ENCODE measurements around the gene OR5K4. TPM values are rescaled to one million over a fixed set of nuclear protein-coding genes. Genes with fewer than 3 reads are reported as not detected.

Gene OR5K4, protein sequence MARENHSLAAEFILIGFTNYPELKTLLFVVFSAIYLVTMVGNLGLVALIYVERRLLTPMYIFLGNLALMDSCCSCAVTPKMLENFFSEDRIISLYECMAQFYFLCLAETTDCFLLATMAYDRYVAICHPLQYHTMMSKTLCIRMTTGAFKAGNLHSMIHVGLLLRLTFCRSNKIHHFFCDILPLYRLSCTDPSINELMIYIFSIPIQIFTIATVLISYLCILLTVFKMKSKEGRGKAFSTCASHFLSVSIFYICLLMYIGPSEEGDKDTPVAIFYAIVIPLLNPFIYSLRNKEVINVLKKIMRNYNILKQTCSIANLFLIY
- polyA plus RNA-seq (2013, experiment 1 of 2), result not detected
- polyA plus RNA-seq (2013, experiment 2 of 2), result not detected

DNA sequence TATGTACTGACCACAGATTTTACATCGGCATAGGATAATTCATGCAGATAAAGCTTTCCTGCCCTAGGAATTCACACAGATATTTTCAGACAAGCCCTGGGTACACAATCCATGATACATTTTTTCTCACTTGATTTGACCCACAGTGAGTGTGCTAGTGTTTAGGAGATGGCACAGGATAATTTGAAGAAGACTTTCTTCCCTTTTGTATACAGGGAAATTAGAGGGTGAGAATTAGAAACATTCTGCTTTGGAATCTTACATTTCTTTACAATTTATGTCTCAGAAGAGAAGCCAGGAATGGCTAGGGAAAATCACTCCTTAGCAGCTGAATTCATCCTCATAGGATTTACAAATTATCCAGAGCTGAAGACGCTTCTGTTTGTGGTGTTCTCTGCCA is at the start of gene OR5K4:
OR5K4 (plus strand) TSS at position 301 of the 400 bp plus-strand sequence; CDS start at position 301, 0 bp downstream.
- H3K27ac ChIP-seq (replicated peaks; ENCODE audit: low read length), result no peak within 1 kb of the TSS
- no peak within 1 kb of the TSS for H3K23ac ChIP-seq (ENCODE audit: low read depth, low read length, poor library complexity)
- H2AFZ ChIP-seq (ENCODE audit: low read length), result no peak within 1 kb of the TSS
- whole genome bisulfite sequencing, 2 donors (ENCODE audit: extremely low coverage in 2 of 2, insufficient read length in 2 of 2, insufficient replicate concordance in 1 of 2), result no CpG with 5 or more reads among the region's 2 CpGs
- no peak within 1 kb of the TSS for H3K4me3 ChIP-seq (ENCODE audit: low read length in 2 of 2)
- no peak within 1 kb of the TSS for H3K4me2 ChIP-seq (ENCODE audit: insufficient read depth, low read length, poor library complexity, severe bottlenecking)
- H2BK5ac ChIP-seq (ENCODE audit: low read length), result no peak within 1 kb of the TSS
- no peak within 1 kb of the TSS for H2BK120ac ChIP-seq (ENCODE audit: low read depth, low read length)
- DNase-seq (ENCODE audit: low spot score), result no peak
- no peaks in the 10 kb centered on the region for H3K79me1 ChIP-seq (ENCODE audit: low read depth, low read length)
- H3K4me1 ChIP-seq (ENCODE audit: control insufficient read depth in 2 of 2, insufficient read depth in 1 of 2, low read depth in 1 of 2, low read length in 2 of 2), result no peaks in the 10 kb centered on the region
- H3K9ac ChIP-seq (ENCODE audit: low read depth, low read length, poor library complexity), result no peak within 1 kb of the TSS
- no peaks in the 10 kb centered on the region for H3K9me3 ChIP-seq (replicated peaks in 1 of 2; ENCODE audit: control insufficient read depth in 2 of 2, insufficient read depth in 1 of 2, low read depth in 1 of 2, low read length in 2 of 2)
- H3K14ac ChIP-seq (ENCODE audit: low read length), result no peak within 1 kb of the TSS
- no peak within 1 kb of the TSS for H3K4ac ChIP-seq (ENCODE audit: low read length)
- H4K8ac ChIP-seq (ENCODE audit: low read depth, low read length), result no peak within 1 kb of the TSS
- H2BK15ac ChIP-seq (ENCODE audit: low read length), result no peak within 1 kb of the TSS
- H3K18ac ChIP-seq (ENCODE audit: low read length), result no peak within 1 kb of the TSS
- H3K27me3 ChIP-seq (ENCODE audit: control insufficient read depth in 3 of 3, insufficient read depth in 3 of 3, low read depth in 1 of 3, low read length in 3 of 3), result no peaks in the 10 kb centered on the region
- no peak within 1 kb of the TSS for H4K91ac ChIP-seq (ENCODE audit: low read depth, low read length, poor library complexity)
- H2BK12ac ChIP-seq (ENCODE audit: low read length), result no peak within 1 kb of the TSS
- H3K36me3 ChIP-seq (replicated peaks in 1 of 2; ENCODE audit: control insufficient read depth in 2 of 2, insufficient read depth in 2 of 2, low read length in 2 of 2), result no peaks in the 10 kb centered on the region
- no peak within 1 kb of the TSS for H2AK5ac ChIP-seq (ENCODE audit: low read depth, low read length)

DNA sequence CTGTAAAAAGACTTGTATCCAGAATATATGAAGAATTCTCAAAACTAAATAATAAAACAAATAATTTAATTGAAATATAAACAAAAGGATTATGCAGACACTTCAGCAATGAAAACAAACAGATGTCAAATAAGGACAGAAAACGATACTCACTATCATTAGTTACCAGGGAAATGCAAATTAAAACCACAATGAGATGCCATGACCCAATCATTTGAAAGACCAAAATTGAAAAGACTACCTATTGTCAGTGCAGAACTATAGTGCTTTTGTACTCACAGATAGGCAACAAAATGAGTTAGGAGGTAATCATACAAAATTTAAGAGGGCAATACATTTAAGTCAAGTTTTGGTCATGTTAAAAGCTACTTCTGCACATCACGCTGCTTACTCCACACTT is 31.6 kb upstream of the OR5K4 start:
- Histone ChIP-seq H3K4me2 (ENCODE audit: insufficient read depth, low read length, poor library complexity, severe bottlenecking) (no peak overlapping the region), H3K23ac (ENCODE audit: low read depth, low read length, poor library complexity) (no peak overlapping the region), H3K4me3 (ENCODE audit: low read length in 2 of 2) (no peak overlapping the region), H2BK15ac (ENCODE audit: low read length) (no peak overlapping the region), H2BK120ac (ENCODE audit: low read depth, low read length) (no peak overlapping the region), H3K9ac (ENCODE audit: low read depth, low read length, poor library complexity) (no peak overlapping the region), H3K27me3 (ENCODE audit: control insufficient read depth in 3 of 3, insufficient read depth in 3 of 3, low read depth in 1 of 3, low read length in 3 of 3) (no peaks in the 10 kb centered on the region), H3K4ac (ENCODE audit: low read length) (no peak overlapping the region), H3K18ac (ENCODE audit: low read length) (no peak overlapping the region), H4K8ac (ENCODE audit: low read depth, low read length) (no peak overlapping the region), H4K91ac (ENCODE audit: low read depth, low read length, poor library complexity) (no peak overlapping the region), H3K79me1 (ENCODE audit: low read depth, low read length) (no peaks in the 10 kb centered on the region), H2AK5ac (ENCODE audit: low read depth, low read length) (no peak overlapping the region), H3K27ac (replicated peaks; ENCODE audit: low read length) (no peak overlapping the region), H2AFZ (ENCODE audit: low read length) (no peak overlapping the region), H2BK5ac (ENCODE audit: low read length) (no peak overlapping the region), H3K9me3 (replicated peaks in 1 of 2; ENCODE audit: control insufficient read depth in 2 of 2, insufficient read depth in 1 of 2, low read depth in 1 of 2, low read length in 2 of 2) (no peaks in the 10 kb centered on the region), H3K4me1 (ENCODE audit: control insufficient read depth in 2 of 2, insufficient read depth in 1 of 2, low read depth in 1 of 2, low read length in 2 of 2) (no peaks in the 10 kb centered on the region), H2BK12ac (ENCODE audit: low read length) (no peak overlapping the region), H3K36me3 (replicated peaks in 1 of 2; ENCODE audit: control insufficient read depth in 2 of 2, insufficient read depth in 2 of 2, low read length in 2 of 2) (no peaks in the 10 kb centered on the region), H3K14ac (ENCODE audit: low read length) (no peak overlapping the region)
- DNase-seq (ENCODE audit: low spot score), result no peak
- no CpG with 5 or more reads among the region's 2 CpGs for WGBS, 2 donors (ENCODE audit: extremely low coverage in 2 of 2, insufficient read length in 2 of 2, insufficient replicate concordance in 1 of 2)

DNA sequence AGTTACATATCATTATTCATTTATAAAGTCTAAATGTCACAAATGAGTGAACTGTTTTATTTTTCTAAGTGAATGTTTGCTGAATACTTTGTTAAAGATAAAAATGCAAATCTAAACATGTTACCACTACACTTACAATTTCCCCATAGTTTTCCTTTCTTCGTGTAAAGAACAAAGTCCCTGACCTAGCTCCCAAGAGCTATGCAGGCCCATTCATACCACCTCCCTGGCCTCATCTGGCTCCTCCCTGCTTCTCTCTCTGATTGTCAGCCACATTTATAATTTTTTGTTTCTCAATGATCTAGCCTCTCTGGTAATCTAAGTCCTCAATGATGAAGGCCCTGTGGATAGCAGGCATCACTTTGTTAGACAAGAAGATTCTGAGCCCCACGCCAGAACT is 31.0 kb upstream of the OR5K4 start:
- no peak overlapping the region for H3K4me2 ChIP-seq (ENCODE audit: insufficient read depth, low read length, poor library complexity, severe bottlenecking)
- no peak for DNase-seq (ENCODE audit: low spot score)
- H3K4me3 ChIP-seq (ENCODE audit: low read length in 2 of 2), result no peak overlapping the region
- H2BK120ac ChIP-seq (ENCODE audit: low read depth, low read length), result no peak overlapping the region
- H3K36me3 ChIP-seq (replicated peaks in 1 of 2; ENCODE audit: control insufficient read depth in 2 of 2, insufficient read depth in 2 of 2, low read length in 2 of 2), result no peaks in the 10 kb centered on the region
- H3K9me3 ChIP-seq (replicated peaks in 1 of 2; ENCODE audit: control insufficient read depth in 2 of 2, insufficient read depth in 1 of 2, low read depth in 1 of 2, low read length in 2 of 2), result no peaks in the 10 kb centered on the region
- no peak overlapping the region for H3K9ac ChIP-seq (ENCODE audit: low read depth, low read length, poor library complexity)
- no peaks in the 10 kb centered on the region for H3K79me1 ChIP-seq (ENCODE audit: low read depth, low read length)
- no CpG with 5 or more reads among the region's 2 CpGs for WGBS, 2 donors (ENCODE audit: extremely low coverage in 2 of 2, insufficient read length in 2 of 2, insufficient replicate concordance in 1 of 2)
- H3K23ac ChIP-seq (ENCODE audit: low read depth, low read length, poor library complexity), result no peak overlapping the region
- no peak overlapping the region for H2BK12ac ChIP-seq (ENCODE audit: low read length)
- no peak overlapping the region for H2AFZ ChIP-seq (ENCODE audit: low read length)
- H2BK5ac ChIP-seq (ENCODE audit: low read length), result no peak overlapping the region
- H2BK15ac ChIP-seq (ENCODE audit: low read length), result no peak overlapping the region
- no peak overlapping the region for H4K91ac ChIP-seq (ENCODE audit: low read depth, low read length, poor library complexity)
- H3K27ac ChIP-seq (replicated peaks; ENCODE audit: low read length), result no peak overlapping the region
- H2AK5ac ChIP-seq (ENCODE audit: low read depth, low read length), result no peak overlapping the region
- no peak overlapping the region for H3K18ac ChIP-seq (ENCODE audit: low read length)
- H3K14ac ChIP-seq (ENCODE audit: low read length), result no peak overlapping the region
- H3K27me3 ChIP-seq (ENCODE audit: control insufficient read depth in 3 of 3, insufficient read depth in 3 of 3, low read depth in 1 of 3, low read length in 3 of 3), result no peaks in the 10 kb centered on the region
- H3K4ac ChIP-seq (ENCODE audit: low read length), result no peak overlapping the region
- H3K4me1 ChIP-seq (ENCODE audit: control insufficient read depth in 2 of 2, insufficient read depth in 1 of 2, low read depth in 1 of 2, low read length in 2 of 2), result no peaks in the 10 kb centered on the region
- no peak overlapping the region for H4K8ac ChIP-seq (ENCODE audit: low read depth, low read length)

DNA sequence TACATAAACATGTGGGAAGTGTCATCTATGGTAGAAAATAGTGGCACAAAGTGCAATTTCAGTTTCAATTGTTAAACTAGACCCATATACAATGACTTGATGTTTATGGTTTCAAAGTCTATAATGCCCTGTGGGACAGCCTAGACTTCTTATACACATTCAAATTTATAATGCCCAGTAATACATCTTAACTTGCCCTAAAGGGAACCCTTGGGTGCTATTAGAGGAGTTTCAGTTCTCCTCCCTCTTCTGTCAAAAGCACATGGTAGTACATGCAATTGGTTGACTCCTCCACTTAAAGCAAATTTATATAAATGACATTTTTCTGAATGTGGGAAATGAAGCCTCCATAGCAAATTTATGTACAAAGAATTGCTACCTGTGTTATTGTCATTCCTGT is 30.2 kb upstream of the OR5K4 start:
- no peaks in the 10 kb centered on the region for H3K79me1 ChIP-seq (ENCODE audit: low read depth, low read length)
- no peak overlapping the region for H3K27ac ChIP-seq (replicated peaks; ENCODE audit: low read length)
- no peak overlapping the region for H2BK120ac ChIP-seq (ENCODE audit: low read depth, low read length)
- H3K4ac ChIP-seq (ENCODE audit: low read length), result no peak overlapping the region
- no peak overlapping the region for H4K8ac ChIP-seq (ENCODE audit: low read depth, low read length)
- no peak overlapping the region for H3K14ac ChIP-seq (ENCODE audit: low read length)
- H4K91ac ChIP-seq (ENCODE audit: low read depth, low read length, poor library complexity), result no peak overlapping the region
- no peak overlapping the region for H2BK5ac ChIP-seq (ENCODE audit: low read length)
- no peak overlapping the region for H3K23ac ChIP-seq (ENCODE audit: low read depth, low read length, poor library complexity)
- H3K36me3 ChIP-seq (replicated peaks in 1 of 2; ENCODE audit: control insufficient read depth in 2 of 2, insufficient read depth in 2 of 2, low read length in 2 of 2), result no peaks in the 10 kb centered on the region
- no peak overlapping the region for H3K4me3 ChIP-seq (ENCODE audit: low read length in 2 of 2)
- no peak overlapping the region for H2BK12ac ChIP-seq (ENCODE audit: low read length)
- no peak overlapping the region for H2AK5ac ChIP-seq (ENCODE audit: low read depth, low read length)
- H3K9ac ChIP-seq (ENCODE audit: low read depth, low read length, poor library complexity), result no peak overlapping the region
- no peak overlapping the region for H2BK15ac ChIP-seq (ENCODE audit: low read length)
- H3K27me3 ChIP-seq (ENCODE audit: control insufficient read depth in 3 of 3, insufficient read depth in 3 of 3, low read depth in 1 of 3, low read length in 3 of 3), result no peaks in the 10 kb centered on the region
- H3K4me2 ChIP-seq (ENCODE audit: insufficient read depth, low read length, poor library complexity, severe bottlenecking), result no peak overlapping the region
- H2AFZ ChIP-seq (ENCODE audit: low read length), result no peak overlapping the region
- H3K9me3 ChIP-seq (replicated peaks in 1 of 2; ENCODE audit: control insufficient read depth in 2 of 2, insufficient read depth in 1 of 2, low read depth in 1 of 2, low read length in 2 of 2), result no peaks in the 10 kb centered on the region
- no peak overlapping the region for H3K18ac ChIP-seq (ENCODE audit: low read length)
- DNase-seq (ENCODE audit: low spot score), result no peak
- no peaks in the 10 kb centered on the region for H3K4me1 ChIP-seq (ENCODE audit: control insufficient read depth in 2 of 2, insufficient read depth in 1 of 2, low read depth in 1 of 2, low read length in 2 of 2)

All from neuronal stem cell (in vitro differentiated cells).